AG04450 (cell line): ENCODE results near the gene BMPR1A. TPM values are rescaled to one million over a fixed set of nuclear protein-coding genes. Genes with fewer than 3 reads are reported as not detected.

Source experiments
- CTCF ChIA-PET: fragments of 300-600, 350-600 bp; formaldehyde crosslinking; extraction: SDS; loops from one replicate; lab custom pipeline; 2022; ENCODE audit warnings: antibody characterized with exemption, inconsistent platforms; lab: Charles Lee
- POLR2A ChIA-PET: fragments of 350-600 bp; formaldehyde crosslinking; extraction: SDS; loops from one replicate; lab custom pipeline; 2021; ENCODE audit warnings: antibody characterized with exemption, inconsistent platforms; lab: Yijun Ruan, JAX
- DNase-seq: peaks from one replicate; pipeline ENCODE4 v3.0.0-alpha.2; 2011; ENCODE audit warnings: low read depth, low spot score
- H3K27ac ChIP-seq: one replicate; pipeline ENCODE4 v1.5.1; 2012; ENCODE audit warnings: low read depth, low read length, control low read depth
- H3K27me3 ChIP-seq: one replicate; pipeline ENCODE4 v1.6.0; 2012; ENCODE audit warnings: low read length; ENCODE audit not compliant: control insufficient read depth, insufficient read depth
- H3K4me3 ChIP-seq: 2 replicates; pipeline ENCODE4 v1.5.1; 2011; ENCODE audit warnings: mild to moderate bottlenecking, low read depth, low read length, control low read depth
- H3K9me3 ChIP-seq: 2 replicates; pipeline ENCODE4 v1.5.1; 2012; ENCODE audit warnings: low read length; ENCODE audit not compliant: control insufficient read depth, insufficient read depth
- CTCF ChIP-seq: IDR thresholded peaks from 2 replicates; pipeline ENCODE4 v1.5.1; 2011; ENCODE audit warnings: low read depth, low read length, control low read depth, inconsistent platforms
- polyA plus RNA-seq: library from polyadenylated mRNA; depleted of rRNA; stranded (reverse); fragments of >200 nt; gene quantifications from 2 replicates; pipeline ENCODE4 v1.2.3, GENCODE V29; 2011

The BMPR1A gene
- polyA plus RNA-seq, 1 experiment: 41.9 TPM

GRCh38 chr10:86963341-86963919 lies 207.0 kb downstream of the BMPR1A start:
- ChIA-PET CTCF (interaction anchor here (0.6 kb wide), 1 partner anchor 9 kb away, joined by 3 read pairs; no protein-coding TSS in a partner anchor), POLR2A (no interaction called here)
- Histone ChIP-seq H3K27ac (no peak overlapping the region), H3K9me3 (no peaks in the 10 kb centered on the region; the same call in 1 of the 2 replicates), H3K4me3 (no peak overlapping the region), H3K27me3 (no peaks in the 10 kb centered on the region)
- DNase-seq: no peak
- TF ChIP-seq CTCF: no peak

GRCh38 chr10:86964061-86964846 lies 207.8 kb downstream of the BMPR1A start:
- CTCF ChIA-PET: no interaction called here
- H3K27ac ChIP-seq: no peak overlapping the region
- no peak overlapping the region for H3K4me3 ChIP-seq
- no peaks in the 10 kb centered on the region for H3K27me3 ChIP-seq
- no peak for DNase-seq
- POLR2A ChIA-PET: no interaction called here
- no peak for TF ChIP-seq CTCF
- H3K9me3 ChIP-seq: no peaks in the 10 kb centered on the region; the same call in 1 of the 2 replicates

GRCh38 chr10:86964847-86965190 lies 208.4 kb downstream of the BMPR1A start:
- no peak for DNase-seq
- TF ChIP-seq CTCF: no peak
- Histone ChIP-seq H3K27me3 (no peaks in the 10 kb centered on the region), H3K4me3 (no peak overlapping the region), H3K9me3 (no peaks in the 10 kb centered on the region; the same call in 1 of the 2 replicates), H3K27ac (no peak overlapping the region)
- CTCF ChIA-PET: interaction anchor here (0.6 to 1.8 kb wide), 2 partner anchors 77 to 271 kb away, joined by 3 to 6 read pairs; no protein-coding TSS in a partner anchor
- POLR2A ChIA-PET: no interaction called here

- TF ChIP-seq CTCF: no peak
- Histone ChIP-seq H3K27ac (no peak overlapping the region), H3K27me3 (no peaks in the 10 kb centered on the region), H3K4me3 (no peak overlapping the region), H3K9me3 (no peaks in the 10 kb centered on the region; the same call in 1 of the 2 replicates)
- ChIA-PET CTCF (interaction anchor here (0.6 to 2.9 kb wide), 18 partner anchors 8 to 282 kb away, joined by 3 to 17 read pairs (median 4); partner anchors contain the start of genes MMRN2 and SNCG), POLR2A (no interaction called here)
- DNase-seq: no peak
These were observed 209.7 kb downstream of the BMPR1A start for GRCh38 chr10:86965986-86966654.
